ENCODE data around the gene CASP8.

The CASP8 gene

DNA sequence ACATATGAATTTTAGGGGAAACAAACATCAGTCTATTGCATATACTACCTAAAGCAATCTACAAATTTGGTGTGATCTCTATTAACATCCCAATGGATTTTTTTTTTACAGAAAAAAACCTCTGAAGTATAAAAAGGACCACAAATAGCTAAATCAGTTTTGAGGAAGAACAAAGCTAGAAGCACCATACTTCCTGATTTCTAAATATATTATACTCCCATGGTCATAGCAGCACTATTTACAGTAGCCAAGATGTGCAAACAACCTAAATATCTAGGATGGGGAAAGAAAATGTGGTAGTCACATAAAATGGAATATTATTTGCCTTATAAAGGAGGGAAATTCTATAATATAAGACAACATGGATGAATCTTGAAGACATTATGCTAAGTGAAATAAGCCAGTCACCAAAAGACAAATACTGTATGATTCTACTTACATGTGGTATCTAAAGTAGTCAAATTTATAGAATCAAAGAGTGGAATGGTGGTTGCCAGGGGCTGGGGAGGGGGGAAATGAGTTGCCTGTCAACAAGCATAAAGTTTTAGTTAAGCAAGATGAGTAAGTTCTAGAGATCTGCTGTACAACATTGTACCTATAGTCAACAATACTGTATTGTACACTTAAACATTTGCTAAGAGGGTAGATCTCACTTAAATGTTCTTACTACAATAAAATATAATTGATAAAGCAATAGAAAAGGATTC lies 17.6 kb upstream of the CASP8 start:
- ChIA-PET CTCF (interaction anchor here (1.3 kb wide), 1 partner anchor 10 kb away, joined by 4 read pairs; no protein-coding TSS in a partner anchor), POLR2A (no interaction called here)
- DNase-seq (ENCODE audit: extremely low spot score) = no peak
- TF ChIP-seq FOXK2 (IDR thresholded peaks at IDR 0.05) (no peak), HDGF (IDR thresholded peaks at IDR 0.05; ENCODE audit: borderline replicate concordance) (no peak), SP1 (IDR thresholded peaks at IDR 0.05) (no peak), FOXA1 (IDR thresholded peaks at IDR 0.05) (no peak), SUZ12 (IDR thresholded peaks at IDR 0.05) (no peak), TARDBP (IDR thresholded peaks at IDR 0.05) (no peak), FOXM1 (IDR thresholded peaks at IDR 0.05; ENCODE audit: borderline replicate concordance) (no peak), ZNF384 (IDR thresholded peaks at IDR 0.05) (no peak), CTBP1 (IDR thresholded peaks at IDR 0.05; ENCODE audit: borderline replicate concordance) (no peak), ELF4 (IDR thresholded peaks at IDR 0.05) (no peak), L3MBTL2 (conservative IDR thresholded peaks at IDR 0.05) (no peak), BHLHE40 (IDR thresholded peaks at IDR 0.05; ENCODE audit: borderline replicate concordance) (no peak)
- TF ChIP-seq, protein P1, sequence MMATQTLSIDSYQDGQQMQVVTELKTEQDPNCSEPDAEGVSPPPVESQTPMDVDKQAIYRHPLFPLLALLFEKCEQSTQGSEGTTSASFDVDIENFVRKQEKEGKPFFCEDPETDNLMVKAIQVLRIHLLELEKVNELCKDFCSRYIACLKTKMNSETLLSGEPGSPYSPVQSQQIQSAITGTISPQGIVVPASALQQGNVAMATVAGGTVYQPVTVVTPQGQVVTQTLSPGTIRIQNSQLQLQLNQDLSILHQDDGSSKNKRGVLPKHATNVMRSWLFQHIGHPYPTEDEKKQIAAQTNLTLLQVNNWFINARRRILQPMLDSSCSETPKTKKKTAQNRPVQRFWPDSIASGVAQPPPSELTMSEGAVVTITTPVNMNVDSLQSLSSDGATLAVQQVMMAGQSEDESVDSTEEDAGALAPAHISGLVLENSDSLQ (IDR thresholded peaks at IDR 0.05) = no peak

DNA sequence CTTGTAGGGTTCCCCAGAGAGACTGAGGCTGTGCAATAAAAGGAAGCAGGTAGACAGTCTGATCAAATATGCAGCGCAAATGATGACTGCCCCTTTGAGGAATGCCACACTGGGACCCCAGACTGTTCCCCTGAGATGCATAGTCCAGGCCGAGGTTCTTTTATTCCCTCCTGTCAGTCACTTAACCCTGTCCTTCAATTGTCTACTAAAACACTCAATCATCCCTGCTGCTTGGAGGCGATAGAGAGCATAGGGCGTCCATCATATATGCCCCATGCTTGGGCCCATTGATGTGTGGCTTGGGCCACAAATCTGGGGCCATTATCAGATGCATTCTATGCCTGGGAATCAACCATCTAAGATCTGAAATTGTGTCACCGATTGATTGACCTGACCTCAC lies 15.5 kb upstream of the CASP8 start:
- CTCF ChIA-PET = no interaction called here

DNA sequence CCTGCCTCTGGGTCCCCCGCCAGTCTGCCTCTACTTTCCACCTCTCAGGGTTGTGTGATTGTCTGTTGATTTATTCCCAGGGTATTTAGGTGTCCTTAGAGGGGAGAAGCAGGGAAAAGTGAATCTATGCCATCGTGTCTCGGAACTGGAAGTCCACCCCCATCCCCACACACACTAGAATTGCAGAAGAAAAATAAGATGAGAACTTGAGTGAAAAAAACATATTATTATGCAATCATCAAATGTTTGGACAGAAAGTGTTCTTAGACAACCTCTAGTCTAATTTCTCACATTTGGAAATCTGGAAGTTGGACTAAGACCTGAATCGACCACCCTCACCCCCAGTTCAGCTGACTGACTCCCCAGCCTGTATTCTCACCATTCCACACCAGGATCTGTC lies 14.1 kb upstream of the CASP8 start:
- no peak for TF ChIP-seq CTBP1 (IDR thresholded peaks at IDR 0.05; ENCODE audit: borderline replicate concordance)
- TF ChIP-seq ZNF384 (IDR thresholded peaks at IDR 0.05) = no peak
- no peak for TF ChIP-seq LEF1 (IDR thresholded peaks at IDR 0.05; ENCODE audit: borderline replicate concordance)
- TF ChIP-seq L3MBTL2 (conservative IDR thresholded peaks at IDR 0.05) = no peak
- no peak for TF ChIP-seq FOXM1 (IDR thresholded peaks at IDR 0.05; ENCODE audit: borderline replicate concordance)
- TF ChIP-seq ELF4 (IDR thresholded peaks at IDR 0.05) = no peak
- TF ChIP-seq ARNT (IDR thresholded peaks at IDR 0.05) = no peak
- TF ChIP-seq, protein P1 (IDR thresholded peaks at IDR 0.05) = no peak
- TF ChIP-seq NFRKB (IDR thresholded peaks at IDR 0.05) = no peak
- TF ChIP-seq BHLHE40 (IDR thresholded peaks at IDR 0.05; ENCODE audit: borderline replicate concordance) = no peak
- CTCF ChIA-PET = no interaction called here
- POLR2A ChIA-PET = no interaction called here
- DNase-seq (ENCODE audit: extremely low spot score) = no peak

More for the DNA sequence above, 15.5 kb upstream of the CASP8 start:
- DNase-seq (ENCODE audit: extremely low spot score) = no peak
- TF ChIP-seq, protein P1 (IDR thresholded peaks at IDR 0.05) = 0 out of 2 replicates have a peak, but pooled peaks have one; percentile 9
- no peak for TF ChIP-seq ARNT (IDR thresholded peaks at IDR 0.05)
- POLR2A ChIA-PET = no interaction called here

DNA sequence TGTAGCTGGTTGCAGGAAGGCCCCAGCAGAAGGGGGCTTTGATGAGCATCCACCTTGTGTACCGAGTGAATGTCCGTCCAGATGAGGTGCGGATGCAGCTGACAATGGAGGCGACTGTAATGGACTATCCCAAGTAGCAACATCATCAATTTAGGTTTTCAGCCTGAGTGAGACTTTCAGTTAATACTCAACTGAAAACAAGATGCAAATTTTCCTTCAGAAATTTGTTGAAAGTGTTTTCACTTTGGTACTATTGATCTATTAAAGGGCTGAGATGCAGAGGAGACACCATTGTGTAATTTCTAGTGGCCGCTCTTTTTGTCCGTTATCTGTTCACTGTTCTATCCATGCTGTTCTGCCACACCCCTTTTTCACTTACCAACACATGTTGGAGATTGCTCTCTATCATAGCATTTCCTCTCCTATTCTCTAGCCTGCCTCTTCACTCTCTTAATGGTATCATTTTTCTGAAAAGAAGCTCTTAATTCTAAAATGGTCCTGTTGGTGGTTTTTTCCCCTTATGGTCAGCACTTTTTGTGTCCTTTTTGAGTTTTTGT lies 12.0 kb upstream of the CASP8 start:
- TF ChIP-seq NFRKB (IDR thresholded peaks at IDR 0.05) (no peak), SP1 (IDR thresholded peaks at IDR 0.05) (no peak), CTBP1 (IDR thresholded peaks at IDR 0.05; ENCODE audit: borderline replicate concordance) (no peak), BHLHE40 (IDR thresholded peaks at IDR 0.05; ENCODE audit: borderline replicate concordance) (no peak), L3MBTL2 (conservative IDR thresholded peaks at IDR 0.05) (no peak), ZNF384 (IDR thresholded peaks at IDR 0.05) (no peak), LEF1 (IDR thresholded peaks at IDR 0.05; ENCODE audit: borderline replicate concordance) (no peak)
- CTCF ChIA-PET = no interaction called here
- DNase-seq (ENCODE audit: extremely low spot score) = no peak
- POLR2A ChIA-PET = no interaction called here

DNA sequence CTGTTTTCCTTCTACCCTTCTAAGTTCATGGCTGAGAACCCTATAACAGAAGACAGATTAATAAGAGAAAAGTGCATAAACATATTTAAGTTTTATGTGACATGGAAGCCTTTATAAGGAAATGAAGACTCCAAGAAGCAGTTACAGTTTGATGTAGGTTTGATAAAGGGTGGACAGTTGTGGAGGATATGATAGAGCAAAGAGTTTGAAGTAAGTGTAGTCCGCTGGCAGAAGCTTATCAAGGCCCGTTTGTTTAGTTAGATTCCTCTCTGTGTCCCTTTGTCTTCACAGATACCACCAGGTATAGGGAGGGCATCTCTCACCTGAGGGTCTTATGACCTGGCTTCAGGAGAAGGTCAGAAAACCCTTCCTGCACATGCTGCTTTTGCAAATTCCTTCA lies 10.4 kb upstream of the CASP8 start:
- POLR2A ChIA-PET = no interaction called here
- no peak for DNase-seq (ENCODE audit: extremely low spot score)
- CTCF ChIA-PET = no interaction called here

DNA sequence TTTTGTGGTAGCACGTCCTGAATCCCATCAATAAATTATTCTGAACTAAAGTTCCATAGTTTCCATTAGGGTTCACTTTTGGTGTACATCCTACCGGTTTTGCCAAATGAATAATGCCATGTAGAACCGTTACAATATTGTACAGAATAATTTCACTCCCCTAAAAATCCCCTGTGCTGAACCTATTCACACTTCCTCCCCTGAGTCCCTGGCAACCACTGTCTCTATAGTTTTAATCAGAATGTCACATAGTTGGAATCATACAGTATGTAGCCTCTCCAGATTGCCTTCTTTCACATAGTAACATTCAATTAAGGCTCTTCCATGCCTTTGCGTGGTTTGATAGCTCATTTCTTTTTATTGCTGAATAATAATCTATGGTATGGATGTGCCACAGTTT lies 9.6 kb upstream of the CASP8 start:
- no peak for DNase-seq (ENCODE audit: extremely low spot score)
- POLR2A ChIA-PET = no interaction called here
- no peak for TF ChIP-seq NFRKB (IDR thresholded peaks at IDR 0.05)
- no peak for TF ChIP-seq L3MBTL2 (conservative IDR thresholded peaks at IDR 0.05)
- TF ChIP-seq FOXA1 (IDR thresholded peaks at IDR 0.05) = no peak
- TF ChIP-seq HDGF (IDR thresholded peaks at IDR 0.05; ENCODE audit: borderline replicate concordance) = no peak
- no peak for TF ChIP-seq FOXM1 (IDR thresholded peaks at IDR 0.05; ENCODE audit: borderline replicate concordance)
- TF ChIP-seq TARDBP (IDR thresholded peaks at IDR 0.05) = no peak
- TF ChIP-seq, protein P1 (IDR thresholded peaks at IDR 0.05) = no peak
- TF ChIP-seq LEF1 (IDR thresholded peaks at IDR 0.05; ENCODE audit: borderline replicate concordance) = no peak
- CTCF ChIA-PET = no interaction called here

More for the DNA sequence above, 10.4 kb upstream of the CASP8 start:
- TF ChIP-seq ARNT (IDR thresholded peaks at IDR 0.05) (no peak), FOXK2 (IDR thresholded peaks at IDR 0.05) (no peak), CTBP1 (IDR thresholded peaks at IDR 0.05; ENCODE audit: borderline replicate concordance) (no peak)

All from HEK293T (cell line).